Measurements from ENCODE around the gene MTHFD2.
"Not testable (repeated sequence)": the region's sequence is repeated elsewhere in the genome, so short reads cannot be mapped to it uniquely, and the experiment has no call there.

Gene MTHFD2

DNA sequence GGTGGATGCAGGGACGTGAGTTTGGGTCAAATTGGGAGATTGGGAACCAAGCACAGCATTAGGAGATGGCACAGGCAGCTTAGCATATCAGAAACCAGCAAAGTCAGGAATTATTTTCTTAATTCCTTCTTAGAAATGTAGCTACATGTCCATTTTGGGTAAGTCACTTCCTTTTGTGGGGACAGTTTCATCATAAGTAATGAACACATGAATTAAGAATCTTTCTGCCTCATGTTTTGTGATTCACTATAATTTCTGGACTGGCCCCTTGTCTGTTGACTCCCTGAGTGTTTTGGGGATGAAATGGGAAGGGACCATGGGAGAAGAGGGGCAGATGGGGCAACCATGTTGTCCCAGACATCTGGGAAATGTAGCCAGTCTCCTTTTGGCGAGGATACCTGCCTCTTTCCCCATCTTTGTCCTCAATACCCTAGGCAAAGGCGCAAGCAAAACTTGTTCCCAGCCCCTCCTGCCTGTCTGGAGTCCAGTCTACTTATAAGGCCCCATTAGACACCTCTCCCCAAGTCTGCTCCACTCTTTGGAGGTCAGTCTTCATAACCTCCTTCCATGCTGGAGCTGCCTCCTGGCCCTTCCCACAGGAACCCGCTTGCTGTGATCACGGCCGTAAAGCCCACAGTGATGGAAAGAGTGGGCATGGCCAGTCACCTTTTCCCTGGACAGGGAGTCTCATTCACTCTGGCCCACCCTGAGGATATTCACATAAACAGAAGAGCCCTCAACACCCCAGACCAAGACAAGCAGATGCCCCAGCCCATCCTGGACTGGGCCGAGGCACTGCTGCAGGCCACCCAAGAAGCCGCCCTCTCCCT, 25.7 kb downstream of the MTHFD2 start:
- H3K27ac ChIP-seq = peak overlapping the region; percentile 37
- POLR2A ChIA-PET (ENCODE audit: low non-redundant PET) = no interaction called here
- no peak for DNase-seq (ENCODE audit: low spot score)
- CTCF ChIA-PET = no interaction called here
- TF ChIP-seq, protein P1, sequence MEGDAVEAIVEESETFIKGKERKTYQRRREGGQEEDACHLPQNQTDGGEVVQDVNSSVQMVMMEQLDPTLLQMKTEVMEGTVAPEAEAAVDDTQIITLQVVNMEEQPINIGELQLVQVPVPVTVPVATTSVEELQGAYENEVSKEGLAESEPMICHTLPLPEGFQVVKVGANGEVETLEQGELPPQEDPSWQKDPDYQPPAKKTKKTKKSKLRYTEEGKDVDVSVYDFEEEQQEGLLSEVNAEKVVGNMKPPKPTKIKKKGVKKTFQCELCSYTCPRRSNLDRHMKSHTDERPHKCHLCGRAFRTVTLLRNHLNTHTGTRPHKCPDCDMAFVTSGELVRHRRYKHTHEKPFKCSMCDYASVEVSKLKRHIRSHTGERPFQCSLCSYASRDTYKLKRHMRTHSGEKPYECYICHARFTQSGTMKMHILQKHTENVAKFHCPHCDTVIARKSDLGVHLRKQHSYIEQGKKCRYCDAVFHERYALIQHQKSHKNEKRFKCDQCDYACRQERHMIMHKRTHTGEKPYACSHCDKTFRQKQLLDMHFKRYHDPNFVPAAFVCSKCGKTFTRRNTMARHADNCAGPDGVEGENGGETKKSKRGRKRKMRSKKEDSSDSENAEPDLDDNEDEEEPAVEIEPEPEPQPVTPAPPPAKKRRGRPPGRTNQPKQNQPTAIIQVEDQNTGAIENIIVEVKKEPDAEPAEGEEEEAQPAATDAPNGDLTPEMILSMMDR (conservative IDR thresholded peaks at IDR 0.05; ENCODE audit: low read depth) = no peak

DNA sequence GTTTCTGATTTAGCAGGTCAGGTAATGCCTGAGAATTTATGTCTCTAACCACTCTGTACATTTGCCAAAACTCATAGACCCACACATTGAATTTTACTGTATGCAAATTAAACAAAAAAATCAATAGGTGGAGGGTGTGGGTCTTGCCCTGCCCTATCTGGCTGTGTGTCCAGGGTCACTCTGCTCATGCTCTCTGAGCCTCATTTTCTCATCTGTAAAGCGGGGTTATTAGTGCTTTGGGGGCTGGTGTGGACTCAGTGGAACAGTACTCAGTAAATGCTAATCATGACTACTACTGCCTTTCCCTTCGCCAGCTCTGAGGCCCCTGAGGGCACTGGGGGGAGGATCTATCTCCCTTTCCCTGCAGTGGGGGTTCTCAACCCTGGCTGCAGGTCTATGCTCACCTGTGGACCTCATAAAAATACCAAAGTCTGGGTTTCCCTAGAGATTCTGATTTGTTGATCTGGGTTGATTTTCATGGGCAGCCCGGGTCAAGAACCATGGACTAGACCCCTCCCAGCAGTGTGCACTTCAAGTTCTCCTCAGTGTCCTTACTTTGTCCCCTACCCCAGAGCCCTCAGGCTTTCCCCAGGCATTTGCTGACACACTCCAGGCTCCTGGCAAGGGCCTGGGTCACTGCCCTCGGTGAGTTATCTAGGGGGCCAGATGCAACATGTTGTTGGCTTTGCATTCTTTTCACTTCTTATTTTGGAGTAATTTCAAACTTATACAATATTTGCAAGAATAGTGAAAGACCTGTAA, 27.5 kb downstream of the MTHFD2 start:
- DNase-seq (ENCODE audit: low spot score) = no peak
- ChIA-PET CTCF (interaction anchor here (1.6 kb wide), 1 partner anchor 24 kb away, joined by 6 read pairs; no protein-coding TSS in a partner anchor), POLR2A (ENCODE audit: low non-redundant PET) (no interaction called here)

DNA sequence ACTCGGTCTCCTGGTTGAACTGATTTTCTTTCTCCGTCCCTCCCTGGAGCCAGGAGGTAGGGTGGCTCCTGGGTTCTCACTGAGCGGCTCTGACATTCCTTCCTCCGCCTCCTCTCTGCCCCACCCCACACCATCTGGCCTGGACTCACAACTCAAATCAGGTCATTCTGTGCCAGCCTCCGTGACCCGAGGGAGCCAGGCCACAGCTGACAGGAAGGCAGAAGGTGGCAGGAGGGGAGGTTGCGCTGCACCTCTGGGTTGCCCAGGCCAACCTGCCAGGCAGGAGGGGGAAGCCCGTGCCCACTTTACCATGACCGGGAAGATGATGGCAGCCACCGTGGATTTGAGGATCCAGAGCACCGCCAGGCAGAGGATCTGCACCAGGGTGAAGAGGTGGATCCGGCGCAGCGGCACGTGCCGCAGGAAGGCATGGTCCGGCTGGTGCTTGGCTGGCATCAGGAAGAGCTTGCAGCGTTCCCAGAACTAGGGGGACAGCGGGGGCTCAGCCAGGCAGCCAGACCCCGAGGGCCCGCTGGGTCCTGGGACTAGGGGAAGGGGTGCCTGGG, 28.3 kb downstream of the MTHFD2 start:
- ChIA-PET CTCF (interaction anchor here (1.6 kb wide), 1 partner anchor 23 kb away, joined by 6 read pairs; no protein-coding TSS in a partner anchor), POLR2A (ENCODE audit: low non-redundant PET) (no interaction called here)
- peak; percentile 40 for DNase-seq (ENCODE audit: low spot score)
- TF ChIP-seq, protein P1 (conservative IDR thresholded peaks at IDR 0.05; ENCODE audit: low read depth) = no peak
- peak overlapping the region; percentile 77 for H3K27ac ChIP-seq

More for the DNA sequence above, 27.5 kb downstream of the MTHFD2 start:
- peak overlapping the region; percentile 77 for H3K27ac ChIP-seq
- TF ChIP-seq, protein P1 (conservative IDR thresholded peaks at IDR 0.05; ENCODE audit: low read depth) = no peak

DNA sequence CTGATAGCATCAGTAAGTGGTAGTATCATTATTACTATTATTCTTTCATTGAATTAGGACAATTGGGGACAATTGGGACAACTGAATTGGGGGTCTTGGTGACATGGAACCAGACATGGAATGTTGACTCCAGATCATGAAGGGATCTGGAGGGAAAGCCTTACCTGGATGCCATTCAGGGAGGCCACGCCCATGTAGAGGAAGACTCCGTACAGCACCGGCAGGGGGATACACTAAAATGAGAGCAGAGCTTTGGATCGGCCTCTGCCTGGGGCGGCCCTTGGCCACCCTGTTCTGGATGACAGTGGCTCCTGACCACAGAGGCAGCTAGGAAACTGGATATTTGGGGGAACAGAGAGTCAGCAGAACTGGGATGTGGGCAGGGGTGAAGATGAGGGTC, 29.2 kb downstream of the MTHFD2 start:
- ChIA-PET POLR2A (ENCODE audit: low non-redundant PET) (no interaction called here), CTCF (interaction anchor here (0.6 to 0.7 kb wide), 2 partner anchors 16 to 29 kb away, joined by 3 read pairs; no protein-coding TSS in a partner anchor)
- TF ChIP-seq, protein P1 (conservative IDR thresholded peaks at IDR 0.05; ENCODE audit: low read depth) = no peak
- no peak overlapping the region for H3K27ac ChIP-seq
- no peak for DNase-seq (ENCODE audit: low spot score)

DNA sequence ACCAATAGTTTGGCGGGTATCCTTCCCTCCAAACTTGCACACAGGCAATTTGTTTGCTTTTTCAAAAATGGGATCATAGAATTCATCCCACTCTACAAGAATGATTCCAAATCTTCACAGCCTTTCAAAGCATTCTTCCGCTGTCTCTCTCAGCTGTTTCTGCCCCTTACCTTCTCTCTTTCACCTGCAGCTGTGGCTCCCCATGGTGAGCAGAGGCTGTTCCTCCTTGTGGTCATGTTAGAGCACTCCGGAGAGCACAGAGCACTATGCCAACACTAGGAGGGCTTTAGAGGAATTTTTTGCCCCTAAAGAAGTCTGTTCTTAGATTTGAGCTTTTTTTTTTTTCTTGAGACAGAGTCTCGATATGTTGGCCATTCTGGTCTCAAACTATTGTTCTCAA, 30.4 kb downstream of the MTHFD2 start:
- TF ChIP-seq, protein P1 (conservative IDR thresholded peaks at IDR 0.05; ENCODE audit: low read depth) = no peak
- DNase-seq (ENCODE audit: low spot score) = no peak
- no peak overlapping the region for H3K27ac ChIP-seq
- POLR2A ChIA-PET (ENCODE audit: low non-redundant PET) = no interaction called here
- CTCF ChIA-PET = no interaction called here

DNA sequence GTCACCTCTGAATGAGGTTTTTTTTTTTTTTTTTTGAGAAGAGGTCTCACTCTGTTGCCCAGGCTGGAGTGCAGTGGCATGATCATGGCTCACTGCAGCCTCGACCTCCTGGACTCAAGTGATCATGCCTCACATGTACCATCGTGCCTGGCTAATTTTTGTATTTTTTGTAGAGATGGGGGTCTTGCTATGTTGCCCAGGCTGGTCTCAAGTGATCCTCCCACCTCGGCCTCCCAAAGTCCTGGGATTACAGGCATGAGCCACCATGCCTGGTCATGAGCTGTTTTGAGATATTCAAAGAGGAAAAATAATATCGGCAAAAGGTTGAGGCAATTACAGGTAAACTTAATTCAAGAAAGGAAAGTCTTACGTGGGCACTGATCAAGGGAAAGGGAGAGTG, 31.4 kb downstream of the MTHFD2 start:
- POLR2A ChIA-PET (ENCODE audit: low non-redundant PET); DNase-seq (ENCODE audit: low spot score); CTCF ChIA-PET; H3K27ac ChIP-seq: not testable (repeated sequence)
